ENCODE measurements around the gene PPP6R3. TPM values are rescaled to one million over a fixed set of nuclear protein-coding genes. Genes with fewer than 3 reads are reported as not detected.

The PPP6R3 gene
- total RNA-seq, 1 experiment from 2014 or later = 122 TPM

- Mint-ChIP-seq H3K4me3 (ENCODE audit: low read depth, unreplicated experiment) (no peak overlapping the region), H3K36me3 (ENCODE audit: insufficient read depth, unreplicated experiment) (peaks cover 53% of the 10 kb centered on the region), H3K27me3 (ENCODE audit: unreplicated experiment) (no peaks in the 10 kb centered on the region), H3K4me1 (ENCODE audit: low read depth, unreplicated experiment) (no peaks in the 10 kb centered on the region), H3K27ac (ENCODE audit: unreplicated experiment) (no peak overlapping the region), H3K9me3 (ENCODE audit: low read depth, unreplicated experiment) (no peaks in the 10 kb centered on the region)
- no peak for TF ChIP-seq CTCF (IDR thresholded peaks at IDR 0.05; ENCODE audit: unreplicated experiment)
- DNase-seq = no peak
- CTCF ChIA-PET = no interaction called here
- BruUV-seq (replicated peaks) = no TSS peak
- intact Hi-C loops (cut with micrococcal nuclease; ENCODE audit: unreplicated experiment) = no loop called here
Measured at GRCh38 chr11:68574308-68574707, 113.8 kb downstream of the PPP6R3 start.

- no peaks in the 10 kb centered on the region for H3K27me3 Mint-ChIP-seq (ENCODE audit: unreplicated experiment)
- H3K36me3 Mint-ChIP-seq (ENCODE audit: insufficient read depth, unreplicated experiment) = peaks cover 60% of the 10 kb centered on the region
- H3K9me3 Mint-ChIP-seq (ENCODE audit: low read depth, unreplicated experiment) = no peaks in the 10 kb centered on the region
- H3K27ac Mint-ChIP-seq (ENCODE audit: unreplicated experiment) = no peak overlapping the region
- DNase-seq = no peak
- TF ChIP-seq CTCF (IDR thresholded peaks at IDR 0.05; ENCODE audit: unreplicated experiment) = no peak
- CTCF ChIA-PET = no interaction called here
- H3K4me1 Mint-ChIP-seq (ENCODE audit: low read depth, unreplicated experiment) = peaks cover 7% of the 10 kb centered on the region
- intact Hi-C loops (cut with micrococcal nuclease; ENCODE audit: unreplicated experiment) = no loop called here
- BruUV-seq (replicated peaks) = no TSS peak
- no peak overlapping the region for H3K4me3 Mint-ChIP-seq (ENCODE audit: low read depth, unreplicated experiment)
Measured at GRCh38 chr11:68575025-68575665, 114.6 kb downstream of the PPP6R3 start.

DNA sequence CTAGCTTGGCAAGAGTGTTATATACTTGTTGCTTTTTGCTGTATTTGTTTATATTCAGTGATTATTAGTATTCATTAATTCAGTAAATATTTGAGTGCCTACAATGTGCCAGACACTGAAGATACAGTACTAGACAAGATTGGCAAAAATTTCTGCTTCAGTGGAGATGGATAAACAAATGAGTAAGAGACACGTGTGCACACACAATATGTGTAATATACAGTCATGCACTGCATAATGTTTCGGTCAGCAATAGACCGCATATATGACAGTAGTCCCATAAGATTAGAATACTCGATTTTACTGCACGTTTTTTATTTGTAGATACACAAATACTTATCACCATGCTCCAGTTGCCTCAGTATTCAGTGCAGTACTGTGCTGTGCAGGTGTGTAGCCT lies 118.9 kb downstream of the PPP6R3 start:
- BruUV-seq (replicated peaks) = no TSS peak
- Mint-ChIP-seq H3K4me1 (ENCODE audit: low read depth, unreplicated experiment) (peaks cover 45% of the 10 kb centered on the region), H3K27me3 (ENCODE audit: unreplicated experiment) (no peaks in the 10 kb centered on the region), H3K27ac (ENCODE audit: unreplicated experiment) (no peak overlapping the region), H3K36me3 (ENCODE audit: insufficient read depth, unreplicated experiment) (peaks cover 51% of the 10 kb centered on the region), H3K9me3 (ENCODE audit: low read depth, unreplicated experiment) (no peaks in the 10 kb centered on the region), H3K4me3 (ENCODE audit: low read depth, unreplicated experiment) (no peak overlapping the region)
- CTCF ChIA-PET = no interaction called here
- intact Hi-C loops (cut with micrococcal nuclease; ENCODE audit: unreplicated experiment) = no loop called here
- no peak for TF ChIP-seq CTCF (IDR thresholded peaks at IDR 0.05; ENCODE audit: unreplicated experiment)
- no peak for DNase-seq

DNA sequence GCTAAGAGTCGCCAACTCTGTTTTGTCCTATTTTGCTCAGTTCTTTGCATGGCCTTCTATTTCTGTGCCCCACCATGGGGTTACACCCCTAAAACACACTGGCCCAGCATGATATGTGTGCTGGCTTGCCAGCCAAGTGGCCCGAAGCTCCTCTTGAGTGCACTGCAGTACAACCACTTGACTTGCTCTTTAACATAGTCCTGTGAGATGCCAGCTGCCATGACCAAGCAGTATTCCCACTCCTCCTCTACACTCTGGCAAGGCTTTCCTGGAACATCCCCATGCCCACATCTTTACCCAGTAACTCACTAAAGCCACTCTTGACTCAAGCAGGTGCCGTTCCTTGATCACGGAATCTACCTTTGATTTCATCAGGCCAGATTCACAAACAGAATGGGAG lies 120.9 kb downstream of the PPP6R3 start:
- H3K9me3 Mint-ChIP-seq (ENCODE audit: low read depth, unreplicated experiment) = no peaks in the 10 kb centered on the region
- CTCF ChIA-PET = no interaction called here
- no peak for TF ChIP-seq CTCF (IDR thresholded peaks at IDR 0.05; ENCODE audit: unreplicated experiment)
- intact Hi-C loops (cut with micrococcal nuclease; ENCODE audit: unreplicated experiment) = no loop called here
- peaks cover 45% of the 10 kb centered on the region for H3K4me1 Mint-ChIP-seq (ENCODE audit: low read depth, unreplicated experiment)
- BruUV-seq (replicated peaks) = no TSS peak
- H3K27me3 Mint-ChIP-seq (ENCODE audit: unreplicated experiment) = no peaks in the 10 kb centered on the region
- no peak for DNase-seq
- H3K27ac Mint-ChIP-seq (ENCODE audit: unreplicated experiment) = peak overlapping the region; percentile 85
- no peak overlapping the region for H3K4me3 Mint-ChIP-seq (ENCODE audit: low read depth, unreplicated experiment)
- peaks cover 38% of the 10 kb centered on the region for H3K36me3 Mint-ChIP-seq (ENCODE audit: insufficient read depth, unreplicated experiment)
